H1 (cell line): Measurements from ENCODE around the gene SRRM2. TPM values are rescaled to one million over a fixed set of nuclear protein-coding genes. Genes with fewer than 3 reads are reported as not detected.

ENCODE experiments used
- CTCF ChIA-PET: fragments of 300-600 bp; sonication (Branson Sonifier 250); formaldehyde crosslinking; loops from one replicate; lab custom pipeline; 2021; ENCODE audit not compliant: partially characterized antibody; lab: Charles Lee
- POLR2A ChIA-PET: fragments of 300-600 bp; sonication (Branson Sonifier 250); formaldehyde crosslinking; loops from one replicate; lab custom pipeline; 2021; ENCODE audit warnings: inconsistent platforms; ENCODE audit not compliant: partially characterized antibody; lab: Charles Lee
- DNase-seq, 2 experiments: peaks; one replicate each; pipeline versions ENCODE4 v3.0.0 to v3.0.0-alpha.2; 2010 to 2022; ENCODE audit warnings: low spot score in 2 of 2, low read depth in 1 of 2, mixed read lengths in 1 of 2
- FAIRE-seq: peaks from 2 replicates; lab custom pipeline; 2011; peaks lifted over from hg19 to GRCh38; lab: Jason Lieb, UNC
- H2AFZ ChIP-seq: 2 replicates; pipeline ENCODE4 v1.8.1; 2012; ENCODE audit warnings: low read length, inconsistent platforms
- H2AK5ac ChIP-seq: 2 replicates; pipeline ENCODE4 v1.6.1; 2013; ENCODE audit warnings: low read depth, low read length
- H2BK120ac ChIP-seq: replicated peaks from 2 replicates; pipeline ENCODE3; 2013; ENCODE audit warnings: low read depth, low read length, inconsistent platforms
- H2BK12ac ChIP-seq: 2 replicates; pipeline ENCODE4 v1.6.1; 2013; ENCODE audit warnings: low read depth, low read length
- H2BK15ac ChIP-seq: 2 replicates; pipeline ENCODE4 v1.6.1; 2013; ENCODE audit warnings: low read length
- H2BK20ac ChIP-seq: 2 replicates; pipeline ENCODE4 v1.6.1; 2013; ENCODE audit warnings: low read length
- H2BK5ac ChIP-seq: 2 replicates; pipeline ENCODE4 v1.6.1; 2013; ENCODE audit warnings: low read depth, low read length
- H3K14ac ChIP-seq: 2 replicates; pipeline ENCODE4 v1.6.1; 2013; ENCODE audit warnings: inconsistent platforms; ENCODE audit not compliant: insufficient read length
- H3K18ac ChIP-seq: 2 replicates; pipeline ENCODE4 v1.6.1; 2013; ENCODE audit warnings: low read length; ENCODE audit errors: extremely low read depth
- H3K23ac ChIP-seq: 2 replicates; pipeline ENCODE4 v1.6.1; 2013; ENCODE audit warnings: inconsistent platforms; ENCODE audit not compliant: insufficient read length
- H3K23me2 ChIP-seq: 2 replicates; pipeline ENCODE4 v1.6.1; 2013; ENCODE audit warnings: low read depth, low read length
- H3K27ac ChIP-seq: 2 replicates; pipeline ENCODE4 v1.6.1; 2011; ENCODE audit warnings: low read depth, low read length, inconsistent platforms
- H3K27me3 ChIP-seq, 4 experiments: replicated peaks in 1 of 4; 1 replicate in 1 of 4; 2 replicates in 3 of 4; pipeline versions ENCODE4 v1.6.1 to v1.8.1; 2011 to 2013; ENCODE audit warnings: low read length in 3 of 4, mild to moderate bottlenecking in 3 of 4, inconsistent platforms in 2 of 4, mixed read lengths in 2 of 4, moderate library complexity in 1 of 4; ENCODE audit not compliant: control insufficient read depth in 3 of 4, insufficient read depth in 3 of 4; ENCODE audit errors: extremely low read depth in 1 of 4
- H3K36me3 ChIP-seq, 4 experiments: 2 replicates each; pipeline versions ENCODE4 v1.6.1 to v1.8.1; 2011 to 2013; ENCODE audit warnings: mild to moderate bottlenecking in 4 of 4, low read length in 3 of 4, moderate library complexity in 2 of 4, control low read depth in 1 of 4, inconsistent platforms in 1 of 4; ENCODE audit not compliant: insufficient read depth in 4 of 4, control insufficient read depth in 2 of 4
- H3K4ac ChIP-seq: replicated peaks from 2 replicates; pipeline ENCODE3; 2013; ENCODE audit warnings: low read length, low read depth, mixed read lengths, inconsistent platforms; ENCODE audit not compliant: insufficient read length
- H3K4me1 ChIP-seq, 4 experiments: replicated peaks in 1 of 4; 1 replicate in 1 of 4; 2 replicates in 3 of 4; pipeline versions ENCODE4 v1.6.1 to v1.8.1; 2011 to 2013; ENCODE audit warnings: low read length in 3 of 4, inconsistent platforms in 2 of 4, mixed read lengths in 1 of 4; ENCODE audit not compliant: insufficient read depth in 4 of 4, control insufficient read depth in 3 of 4
- H3K4me2 ChIP-seq, 2 experiments: 2 replicates each; pipeline versions ENCODE4 v1.6.1 to v1.8.1; 2011 to 2013; ENCODE audit warnings: low read depth in 2 of 2, low read length in 2 of 2, control low read depth in 1 of 2, inconsistent platforms in 1 of 2, mild to moderate bottlenecking in 1 of 2; ENCODE audit not compliant: insufficient read depth in 1 of 2
- H3K4me3 ChIP-seq, 4 experiments: fragments of 200-600, 300-600 bp in 1 of 4; sonication (generic), shearing (Covaris generic), sonication (Bioruptor Twin) in 1 of 4; 2 replicates each; pipeline versions ENCODE4 v1.5.1 to v1.8.1; 2011 to 2016; ENCODE audit warnings: low read length in 4 of 4, low read depth in 3 of 4, control low read depth in 2 of 4, inconsistent platforms in 2 of 4, mild to moderate bottlenecking in 2 of 4, mixed read lengths in 1 of 4, moderate library complexity in 1 of 4; ENCODE audit not compliant: insufficient read depth in 2 of 4; ENCODE audit errors: extremely low read depth in 1 of 4
- H3K56ac ChIP-seq: replicated peaks from 2 replicates; pipeline ENCODE3; 2013; ENCODE audit warnings: low read depth, mild to moderate bottlenecking, mixed read lengths, low read length, inconsistent platforms; ENCODE audit not compliant: insufficient read length
- H3K79me1 ChIP-seq: 2 replicates; pipeline ENCODE4 v1.6.1; 2013; ENCODE audit warnings: low read depth, low read length, control low read depth
- H3K79me2 ChIP-seq, 2 experiments: 2 replicates each; pipeline versions ENCODE4 v1.6.1 to v1.8.1; 2012 to 2013; ENCODE audit warnings: low read length in 2 of 2, mild to moderate bottlenecking in 2 of 2, inconsistent platforms in 1 of 2; ENCODE audit not compliant: insufficient read depth in 2 of 2, control insufficient read depth in 1 of 2
- H3K9ac ChIP-seq, 4 experiments: replicated peaks in 1 of 4; 1 replicate in 1 of 4; 2 replicates in 3 of 4; pipeline versions ENCODE4 v1.6.1 to v1.8.1; 2011 to 2013; ENCODE audit warnings: low read depth in 3 of 4, low read length in 3 of 4, control low read depth in 2 of 4, mild to moderate bottlenecking in 2 of 4, moderate library complexity in 2 of 4, inconsistent platforms in 1 of 4; ENCODE audit errors: extremely low read depth in 1 of 4
- H3K9me3 ChIP-seq, 2 experiments: 2 replicates each; pipeline versions ENCODE4 v1.6.1 to v1.8.1; 2012 to 2013; ENCODE audit warnings: mild to moderate bottlenecking in 2 of 2, moderate library complexity in 2 of 2, control low read depth in 1 of 2, inconsistent platforms in 1 of 2, low read depth in 1 of 2, low read length in 1 of 2, mixed read lengths in 1 of 2; ENCODE audit not compliant: insufficient read depth in 2 of 2
- H4K20me1 ChIP-seq, 2 experiments: replicated peaks in 1 of 2; 2 replicates each; pipeline versions ENCODE3 to v1.8.1; 2011 to 2013; ENCODE audit warnings: inconsistent platforms in 2 of 2, low read length in 2 of 2, mild to moderate bottlenecking in 1 of 2; ENCODE audit not compliant: insufficient read depth in 2 of 2, control insufficient read depth in 1 of 2
- H4K5ac ChIP-seq: 2 replicates; pipeline ENCODE4 v1.6.1; 2013; ENCODE audit warnings: low read length, low read depth, mixed read lengths, inconsistent platforms; ENCODE audit not compliant: insufficient read length
- H4K8ac ChIP-seq: 2 replicates; pipeline ENCODE4 v1.8.0; 2013; ENCODE audit warnings: mild to moderate bottlenecking, moderate library complexity, low read length, inconsistent platforms; ENCODE audit not compliant: insufficient read depth; ENCODE audit errors: extremely low read depth
- H4K91ac ChIP-seq: replicated peaks from 2 replicates; pipeline ENCODE3; 2013; ENCODE audit warnings: low read length, mixed read lengths, inconsistent platforms; ENCODE audit not compliant: insufficient read length
- BCL11A ChIP-seq, 2 experiments: IDR thresholded peaks; one replicate each; pipeline ENCODE4 v1.6.1; 2011; ENCODE audit warnings: low read depth in 2 of 2, low read length in 2 of 2, mild to moderate bottlenecking in 2 of 2
- CHD1 ChIP-seq: IDR thresholded peaks from 2 replicates; pipeline ENCODE4 v1.6.1; 2012; ENCODE audit warnings: low read depth, low read length, improper control_type of control experiment
- POU5F1 ChIP-seq: IDR thresholded peaks from 2 replicates; pipeline ENCODE4 v1.6.1; 2011; ENCODE audit warnings: low read depth, mild to moderate bottlenecking, low read length, moderate library complexity
- WGBS, 2 experiments: shearing (Covaris generic) in 1 of 2; methylation state at CpG; one replicate each; pipeline versions ENCODE4 v1.1.6 to v1.1.7; 2013 to 2015; ENCODE audit warnings: low lambda C conversion rate in 2 of 2, mixed read lengths in 2 of 2, inconsistent platforms in 1 of 2, low coverage in 1 of 2, missing lambda C conversion rate in 1 of 2; ENCODE audit not compliant: insufficient replicate concordance in 2 of 2, insufficient coverage in 1 of 2, insufficient read length in 1 of 2; ENCODE audit errors: extremely low coverage in 1 of 2, missing lambda C conversion rate in 1 of 2; 5-methylcytosine and 5-hydroxymethylcytosine counted together
- polyA plus RNA-seq, 7 experiments: library from polyadenylated mRNA; depleted of rRNA in 3 of 7; stranded (reverse) in 5 of 7; unstranded in 2 of 7; fragments of >200 nt in 5 of 7; fragments of 200-250 nt in 2 of 7; gene quantifications; 1 replicate in 5 of 7; 2 replicates in 1 of 7; 4 replicates in 1 of 7; pipeline versions ENCODE4 v1.2.1 to v1.2.3, GENCODE V29; 2011 to 2013; ENCODE audit warnings: missing spikeins in 2 of 7, mixed read lengths in 2 of 7
- total RNA-seq: library from RNA; stranded (reverse); fragmentation: NEBNext Ultra II Directional; extraction: Animal tissue kit (Norgen Biotek cat#: 25700); gene quantifications from 2 replicates; pipeline ENCODE4 v1.2.1, GENCODE V29; 2021

SRRM2 gene
- total and polyA plus RNA-seq, 2 of the 8 experiments (the other 6 are each of a cell fraction or from before 2014, with no cell fraction given): 300 to 579 TPM

- no peak for FAIRE-seq
Observed at GRCh38 chr16:2712546-2712945, 39.9 kb upstream of the SRRM2 start.

More at GRCh38 chr16:2712546-2712945, 39.9 kb upstream of the SRRM2 start:
- Histone ChIP-seq H2BK15ac (no peak overlapping the region), H3K56ac (no peak overlapping the region), H3K27ac (no peak overlapping the region), H3K9ac (no peak overlapping the region), H3K27me3 (no peaks in the 10 kb centered on the region; a peak in 1 of 7 replicates), H2AFZ (no peak overlapping the region), H3K79me2 (no peaks in the 10 kb centered on the region), H2BK5ac (no peak overlapping the region), H2AK5ac (no peak overlapping the region), H4K8ac (no peak overlapping the region), H3K36me3 (peaks cover 3 to 8% (median 4%) of the 10 kb centered on the region in 4 experiments; a peak in 5 of 8 replicates), H2BK120ac (no peak overlapping the region), H2BK20ac (no peak overlapping the region), H4K5ac (no peak overlapping the region), H3K4me1 (peaks cover 0 to 5% (median 2%) of the 10 kb centered on the region in 4 experiments; a peak in 3 of 7 replicates), H4K20me1 (peaks cover 9 to 18% of the 10 kb centered on the region in 2 experiments), H3K23me2 (peaks cover 2% of the 10 kb centered on the region; the same call in 1 of the 2 replicates), H3K4me2 (no peak overlapping the region), H3K4me3 (no peak overlapping the region), H2BK12ac (no peak overlapping the region), H3K18ac (no peak overlapping the region), H3K79me1 (no peaks in the 10 kb centered on the region), H3K23ac (no peak overlapping the region), H4K91ac (no peak overlapping the region), H3K4ac (no peak overlapping the region), H3K14ac (no peak overlapping the region), H3K9me3 (no peaks in the 10 kb centered on the region)
- DNase-seq: no peak
- ChIA-PET POLR2A (interaction anchor here (0.8 to 1.6 kb wide), 5 partner anchors 9 to 31 kb away, joined by 3 to 4 read pairs (median 3); no protein-coding TSS in a partner anchor), CTCF (interaction anchor here (0.5 to 1.1 kb wide), 2 partner anchors 19 to 417 kb away, joined by 3 to 4 read pairs; no protein-coding TSS in a partner anchor)
- 90% methylated on average over 18 of the region's 21 CpGs; no CpG with 5 or more reads in 1 of the 2 experiments for WGBS, 2 experiments
- TF ChIP-seq POU5F1 (no peak), BCL11A (IDR thresholded peaks at IDR 0.05; ENCODE audit: low read depth in 2 of 2, low read length in 2 of 2) (no peak), CHD1 (no peak)
